Activated CD8-positive, alpha-beta memory T cell treated with anti-CD3 and anti-CD28 coated beads for 24 hours (primary cell): ENCODE results near the gene TAS2R39.
"Not testable (repeated sequence)": the region's sequence is repeated elsewhere in the genome, so short reads cannot be mapped to it uniquely, and the experiment has no call there.

Experiments
- DNase-seq: peaks from one replicate; pipeline ENCODE4 v3.0.0-alpha.2; 2020

The TAS2R39 gene

DNA sequence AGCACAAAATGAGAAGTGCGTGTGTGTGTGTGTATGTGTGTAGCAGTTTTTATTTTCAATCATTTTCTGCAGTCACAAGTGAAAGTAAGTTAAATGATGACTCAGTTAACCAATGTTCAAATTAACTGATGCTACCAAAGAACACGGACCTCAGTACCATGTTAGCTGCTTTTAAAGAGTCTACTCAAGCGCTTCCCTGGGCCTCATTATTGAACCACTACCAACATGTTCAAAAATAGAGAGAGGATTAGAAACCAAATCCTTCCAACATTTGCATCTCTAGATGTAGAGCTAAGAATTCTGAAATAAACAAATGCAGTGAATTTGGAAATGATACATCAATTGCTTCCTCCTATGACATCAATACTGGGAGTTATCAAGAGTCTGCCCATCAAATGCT, at the start of gene TAS2R39:
TSS of gene TAS2R39 (plus strand) at position 396 of the 400 bp plus-strand sequence. CDS start at position 396, 0 bp downstream.
- no peak for DNase-seq

DNA sequence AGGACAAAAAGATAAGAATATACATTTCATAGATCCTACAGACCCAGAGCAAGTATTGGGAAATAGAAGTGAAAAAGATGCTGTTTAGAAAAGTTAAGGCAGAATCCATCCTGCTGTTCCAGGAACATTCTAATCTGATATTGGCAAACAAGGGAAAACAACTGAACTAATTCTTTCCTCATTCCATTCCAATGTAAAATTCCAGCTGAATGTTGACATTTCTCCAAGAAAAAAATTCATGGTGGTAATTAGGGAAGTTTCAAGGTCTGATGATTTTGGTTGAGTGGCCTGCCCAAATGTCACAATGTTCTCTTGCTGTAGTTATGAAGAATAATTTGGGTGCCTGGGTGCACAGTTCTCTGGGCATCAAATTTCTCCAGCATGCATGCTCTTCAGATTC, 36.1 kb upstream of the TAS2R39 start:
- DNase-seq: no peak

DNA sequence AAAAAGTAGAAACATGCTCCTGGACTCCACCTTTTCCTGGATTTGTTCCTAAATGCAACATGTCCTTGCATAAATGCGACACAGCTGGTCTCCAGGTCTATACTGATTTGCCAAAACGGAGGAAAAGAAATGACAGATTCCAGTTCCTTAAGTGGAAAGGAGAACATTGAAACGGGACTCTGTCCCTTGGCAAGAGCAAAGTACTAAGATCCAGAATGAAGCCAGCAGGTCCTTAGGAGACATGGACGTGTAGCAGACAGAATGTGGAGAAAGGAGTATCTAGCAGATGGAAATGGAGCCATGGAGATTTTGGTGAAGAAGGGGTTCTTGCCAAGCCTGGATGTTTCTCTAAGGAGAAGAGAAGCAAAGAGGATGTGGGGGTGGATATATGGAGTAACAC, 35.2 kb upstream of the TAS2R39 start:
- DNase-seq: no peak

DNA sequence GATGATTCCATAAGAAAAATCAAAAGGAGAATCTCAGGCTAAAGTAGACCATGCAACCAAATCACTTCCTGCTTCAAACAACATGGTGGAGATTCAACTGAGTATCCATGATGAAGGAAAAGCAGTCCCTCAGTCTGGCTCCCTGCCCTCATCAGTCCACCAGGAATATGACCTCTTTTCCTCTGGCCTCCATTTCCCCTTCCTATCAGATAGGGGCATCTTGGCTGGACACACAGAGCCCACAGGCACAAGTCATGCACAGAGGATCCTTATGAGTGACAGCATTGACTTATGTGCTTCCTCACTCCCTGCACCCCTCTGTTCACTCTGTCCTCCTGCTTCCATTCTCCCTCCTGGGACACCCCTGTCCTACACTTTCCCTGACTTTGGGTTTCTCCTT, 34.6 kb upstream of the TAS2R39 start:
- DNase-seq: no peak

DNA sequence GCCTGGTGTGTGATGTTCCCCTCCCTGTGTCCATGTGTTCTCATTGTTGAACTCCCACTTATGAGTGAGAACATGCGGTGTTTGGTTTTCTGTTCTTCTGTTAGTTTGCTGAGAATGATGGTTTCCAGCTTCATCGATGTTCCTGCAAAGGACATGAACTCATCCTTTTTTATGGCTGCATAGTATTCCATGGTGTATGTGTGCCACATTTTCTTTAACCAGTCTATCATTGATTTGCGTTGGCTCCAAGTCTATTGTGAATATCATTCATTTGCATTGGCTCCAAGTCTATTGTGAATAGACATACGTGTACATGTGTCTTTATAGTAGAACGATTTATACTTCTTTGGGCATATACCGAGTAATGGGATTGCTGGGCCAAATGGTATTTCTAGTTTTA, 32.5 kb upstream of the TAS2R39 start:
- DNase-seq: not testable (repeated sequence)

DNA sequence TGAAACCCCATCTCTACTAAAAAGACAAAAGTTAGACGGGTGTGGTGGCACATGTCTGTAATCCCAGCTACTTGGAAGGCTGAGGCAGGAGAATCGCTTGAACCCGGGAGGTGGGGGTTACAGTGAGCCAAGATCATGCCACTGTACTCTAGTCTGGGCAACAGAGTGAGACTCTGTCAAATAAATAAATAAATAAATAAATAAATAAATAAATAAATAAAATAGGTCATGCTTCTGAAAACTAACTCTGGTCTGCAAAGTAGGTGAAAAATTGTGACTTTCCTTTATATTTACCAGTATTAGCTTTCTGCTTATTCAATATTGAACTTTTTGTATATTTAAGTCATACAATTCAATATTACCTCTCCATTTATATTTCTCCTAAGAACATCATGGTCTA, 24.6 kb upstream of the TAS2R39 start:
- not testable (repeated sequence) for DNase-seq

DNA sequence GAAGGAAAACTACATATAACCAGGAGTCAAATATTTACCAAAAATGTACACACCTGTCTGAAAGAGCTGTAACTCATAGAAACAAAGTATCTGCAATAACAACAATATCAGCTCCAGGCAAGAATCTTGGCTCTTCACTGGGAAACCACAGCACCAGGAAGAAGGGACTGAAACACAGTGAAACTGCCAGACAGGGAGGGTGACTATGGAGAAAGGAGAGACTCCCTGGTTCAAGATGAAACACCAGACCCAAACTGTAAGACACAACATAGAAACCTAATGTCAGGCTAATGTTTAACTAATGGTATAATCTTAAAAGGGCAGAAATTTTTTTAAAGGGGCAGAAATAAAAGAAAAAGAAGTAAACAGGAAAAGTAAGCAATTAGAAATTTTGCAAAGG, 11.5 kb upstream of the TAS2R39 start:
- no peak for DNase-seq

DNA sequence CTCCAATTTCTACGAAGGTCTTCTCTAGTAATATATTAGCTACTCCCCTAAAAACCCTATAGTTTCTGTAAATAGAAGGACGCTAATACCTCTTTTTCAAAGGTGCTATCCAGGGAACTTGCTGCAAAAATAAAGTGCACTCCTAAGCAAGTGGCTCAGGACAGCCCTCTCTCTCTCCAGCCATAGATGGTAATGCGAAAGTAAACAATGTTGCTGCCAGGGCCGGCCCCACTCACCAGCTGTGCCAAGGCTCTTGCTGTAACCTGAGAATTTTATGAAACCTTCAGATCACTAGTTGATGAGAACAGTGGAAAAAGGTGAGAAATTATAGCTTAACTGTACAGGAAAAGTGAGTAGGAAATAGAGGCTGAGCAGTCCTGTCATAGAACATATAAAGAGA, 10.9 kb upstream of the TAS2R39 start:
- no peak for DNase-seq

DNA sequence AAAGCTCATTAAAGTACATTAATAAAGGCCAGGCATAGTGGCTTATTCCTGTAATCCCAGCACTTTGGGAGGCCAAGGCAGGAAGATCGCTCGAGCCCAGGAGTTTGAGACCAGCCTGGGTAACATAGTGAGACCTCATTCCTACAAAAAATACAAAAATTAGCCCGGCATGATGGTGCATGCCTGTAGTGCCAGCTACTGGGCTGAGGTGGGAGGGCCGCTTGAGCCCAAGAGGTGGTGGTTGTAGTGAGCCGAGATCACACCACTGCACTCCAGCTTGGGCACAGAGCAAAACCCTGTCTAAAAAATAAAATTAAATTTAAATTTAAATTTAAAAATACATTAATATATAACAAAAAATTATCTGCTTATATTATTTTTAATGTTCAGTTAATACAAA, 7.1 kb upstream of the TAS2R39 start:
- DNase-seq: no peak

DNA sequence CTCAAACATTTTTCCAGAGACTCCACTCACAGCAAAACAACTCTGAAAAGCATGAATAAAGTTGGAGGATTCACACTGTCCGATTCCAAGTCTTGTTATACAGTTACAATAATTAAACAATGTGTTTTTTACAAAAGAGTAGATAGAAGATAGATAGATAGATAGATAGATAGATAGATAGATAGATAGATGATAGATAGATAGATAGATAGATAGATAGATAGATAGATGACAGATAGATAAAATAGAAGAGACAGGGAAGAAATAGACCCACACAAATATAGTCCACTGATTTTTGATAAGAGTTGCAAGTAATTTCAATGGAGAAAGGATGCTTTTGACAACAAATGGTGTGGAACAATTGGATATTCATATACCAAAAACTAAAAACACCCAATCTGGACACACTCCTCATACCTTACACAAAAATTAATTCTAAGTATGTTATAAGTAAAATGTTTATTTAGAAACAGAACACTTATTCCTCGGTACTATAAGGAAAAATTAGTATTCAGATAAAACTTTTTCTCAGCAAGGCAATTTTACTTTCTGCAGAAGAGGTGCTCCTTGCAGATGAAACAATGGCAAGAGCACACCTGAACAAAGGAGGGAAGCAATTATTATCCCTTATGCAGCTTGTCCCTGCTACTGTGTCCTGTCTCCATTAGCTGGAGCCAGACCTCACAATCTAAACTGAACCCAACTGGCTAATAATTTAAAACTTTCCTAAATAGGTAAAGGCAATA, 5.7 kb upstream of the TAS2R39 start:
- DNase-seq: no peak

DNA sequence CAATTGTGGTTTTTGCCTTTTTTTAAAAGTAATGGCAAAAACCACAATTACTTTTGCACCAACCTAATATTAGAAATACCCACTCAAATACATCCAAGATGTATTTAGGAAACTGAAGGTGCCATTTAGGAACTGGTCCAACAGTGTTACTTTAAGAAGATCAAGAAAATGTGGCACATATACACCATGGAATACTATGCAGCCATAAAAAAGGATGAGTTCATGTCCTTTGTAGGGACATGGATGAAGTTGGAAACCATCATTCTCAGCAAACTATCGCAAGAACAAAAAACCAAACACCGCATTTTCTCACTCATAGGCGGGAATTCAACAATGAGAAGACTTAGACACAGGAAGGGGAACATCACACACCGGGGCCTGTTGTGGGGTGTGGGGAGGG, 2.4 kb upstream of the TAS2R39 start:
- DNase-seq: not testable (repeated sequence)

DNA sequence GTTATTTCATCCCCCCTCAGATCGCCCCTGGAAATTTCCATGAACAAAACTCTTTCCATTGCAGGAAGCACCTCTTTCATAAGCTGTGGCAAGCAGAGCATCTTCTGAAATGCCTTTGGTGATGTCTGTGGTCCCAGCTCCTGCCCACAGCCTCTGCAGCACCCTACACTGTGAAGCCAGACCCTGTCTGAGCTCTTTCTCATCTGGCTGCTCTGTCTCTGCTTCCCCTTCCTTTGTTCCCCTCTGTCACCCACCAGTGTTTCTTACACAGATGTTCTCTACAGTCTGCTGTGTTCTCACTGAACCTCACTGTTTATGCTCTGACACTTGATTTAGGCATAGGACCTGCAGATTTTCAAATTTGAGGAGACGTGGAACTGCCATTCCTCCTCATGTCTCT, 1.9 kb upstream of the TAS2R39 start:
- DNase-seq: no peak

DNA sequence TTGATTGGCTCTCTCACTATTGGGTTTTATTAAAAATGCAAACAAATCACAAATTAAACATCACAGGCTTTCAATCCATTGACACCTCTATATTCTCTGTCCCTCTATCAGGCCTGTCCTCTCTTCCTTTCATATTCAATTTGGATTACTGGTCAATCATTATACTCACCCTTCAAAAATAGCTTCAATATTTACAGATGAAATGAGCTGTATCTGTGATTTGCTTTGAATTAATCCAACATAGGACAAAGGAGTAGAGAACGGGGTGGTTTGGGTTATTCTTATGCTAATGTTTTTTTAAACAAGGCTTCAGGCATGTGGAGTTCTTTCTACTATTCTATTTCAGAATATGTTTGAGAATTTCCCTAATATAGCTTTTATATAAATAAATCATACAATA, 2.3 kb downstream of the TAS2R39 start:
- no peak for DNase-seq

DNA sequence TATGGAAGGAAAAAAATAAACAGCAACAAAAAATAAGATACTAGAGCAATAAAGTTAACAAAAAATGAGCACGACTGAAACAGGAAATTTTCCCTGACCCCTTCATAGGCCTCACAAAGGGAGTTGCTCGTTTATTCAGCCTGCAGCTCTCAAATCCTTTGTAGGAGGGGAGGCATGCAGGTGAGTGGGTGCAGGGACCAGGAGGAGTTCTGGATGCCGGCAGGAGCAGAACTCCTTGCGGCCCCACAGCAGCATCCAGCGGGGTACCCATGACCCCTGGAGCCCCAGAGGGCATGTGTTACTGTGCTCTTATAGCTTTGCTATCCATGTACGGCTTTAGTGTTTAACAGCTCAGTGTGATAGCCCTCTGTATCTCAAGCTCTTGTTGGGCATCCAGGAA, 5.8 kb downstream of the TAS2R39 start:
- no peak for DNase-seq

DNA sequence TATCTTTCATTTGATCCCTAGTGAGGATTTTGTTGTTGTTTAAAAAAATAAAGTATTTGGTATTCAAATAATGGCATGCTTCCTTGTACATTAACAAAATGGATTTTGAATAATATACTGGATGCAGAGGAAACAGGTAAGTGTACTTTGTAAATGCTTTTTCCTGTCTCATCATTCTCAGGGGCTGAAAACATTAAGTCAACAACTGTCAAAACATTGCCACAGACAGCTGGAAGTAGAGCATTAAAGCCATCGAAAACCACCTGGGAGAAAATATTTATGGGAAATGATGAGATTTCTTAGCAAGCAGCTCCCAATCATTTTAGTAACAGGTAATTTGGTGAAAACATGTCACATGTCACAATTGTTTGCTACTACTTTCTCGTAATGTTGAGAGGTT, 10.7 kb downstream of the TAS2R39 start:
- no peak for DNase-seq

DNA sequence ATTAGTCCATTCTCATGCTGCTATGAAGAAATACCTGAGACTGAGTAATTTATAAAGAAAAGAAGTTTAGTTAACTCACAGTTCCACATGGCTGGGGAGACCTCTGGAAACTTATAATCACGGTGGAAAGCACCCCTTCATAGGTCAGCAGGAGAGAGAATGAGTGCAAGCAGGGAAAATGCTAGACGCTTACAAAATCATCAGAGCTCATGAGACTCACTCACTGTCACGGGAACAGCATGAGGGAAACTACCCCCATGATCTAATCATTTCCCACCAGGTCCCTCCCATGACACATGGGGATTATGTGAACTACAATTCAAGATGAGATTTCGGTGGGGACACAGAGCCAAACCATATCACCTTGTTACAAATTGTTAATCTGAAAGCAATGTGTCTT, 15.8 kb downstream of the TAS2R39 start:
- DNase-seq: no peak

DNA sequence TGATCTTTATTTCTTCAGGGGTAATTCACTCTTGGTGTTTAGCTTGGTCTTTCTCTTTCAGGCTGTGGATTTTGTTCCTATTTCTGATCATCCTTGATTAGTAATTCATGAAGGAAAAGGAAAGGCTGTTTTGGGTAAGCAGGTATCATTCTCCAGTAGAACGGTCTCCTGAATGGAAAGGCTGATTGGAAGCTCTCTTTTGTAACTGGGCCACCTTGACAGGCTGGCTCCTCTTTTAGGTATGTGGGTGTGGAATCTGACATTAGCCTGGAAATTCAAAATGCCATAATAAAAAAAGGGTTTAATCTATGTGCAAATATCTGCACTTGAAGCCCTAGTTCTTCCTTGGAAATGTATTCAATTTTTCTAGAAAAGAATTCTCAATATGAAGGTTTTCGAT, 18.9 kb downstream of the TAS2R39 start:
- DNase-seq: no peak

DNA sequence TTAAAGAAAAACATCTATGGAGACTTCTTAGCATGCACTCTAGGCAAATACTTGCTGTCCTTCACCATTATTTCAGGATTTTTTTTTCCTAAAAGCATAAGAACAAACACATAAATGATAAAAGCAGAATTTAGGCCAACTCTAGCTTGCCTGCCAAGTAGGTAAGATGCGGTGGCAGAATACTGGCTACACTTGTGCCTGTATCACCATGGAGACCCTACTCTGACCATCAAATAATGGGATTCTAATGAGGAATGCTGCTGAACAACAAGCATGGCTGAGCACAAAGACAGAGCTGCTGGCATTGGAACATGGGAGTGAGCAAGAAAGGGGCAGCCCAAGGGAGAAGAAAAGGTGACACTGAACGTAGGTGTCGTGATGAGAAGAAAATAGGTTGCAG, 20.2 kb downstream of the TAS2R39 start:
- DNase-seq: no peak

DNA sequence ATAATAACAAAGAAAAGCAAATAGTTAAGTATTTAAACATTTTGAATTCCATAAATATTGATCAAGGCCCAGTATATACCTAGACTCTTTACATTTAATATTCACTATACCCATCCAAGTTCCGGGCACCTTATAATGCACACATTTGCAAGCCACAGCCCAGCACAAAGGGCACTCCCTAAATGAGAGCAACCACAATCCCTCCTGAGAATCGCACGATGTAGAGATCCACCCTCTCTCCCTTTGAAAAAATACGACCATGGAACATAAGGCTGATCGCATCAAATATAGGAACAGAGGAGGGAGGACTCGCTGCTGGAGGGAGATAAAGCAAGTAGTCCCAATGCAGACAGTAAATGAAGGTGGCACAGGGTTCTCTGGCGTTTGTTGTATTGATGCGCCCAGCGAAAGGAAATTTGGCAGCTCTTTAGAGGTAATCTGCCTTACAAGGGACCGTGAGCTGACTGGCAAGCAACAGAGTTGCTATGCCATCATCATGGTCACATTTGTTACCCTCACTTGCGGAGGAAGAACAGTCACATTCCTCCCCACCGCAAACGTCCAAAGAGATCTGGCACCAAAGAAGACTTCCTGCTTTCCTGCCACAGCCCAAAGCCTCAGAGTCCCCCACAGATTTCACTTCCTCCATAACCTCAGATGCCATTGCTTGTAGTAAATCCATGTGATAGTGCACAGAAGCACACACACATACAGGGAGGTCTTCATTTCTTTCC, 22.5 kb downstream of the TAS2R39 start:
- no peak for DNase-seq

DNA sequence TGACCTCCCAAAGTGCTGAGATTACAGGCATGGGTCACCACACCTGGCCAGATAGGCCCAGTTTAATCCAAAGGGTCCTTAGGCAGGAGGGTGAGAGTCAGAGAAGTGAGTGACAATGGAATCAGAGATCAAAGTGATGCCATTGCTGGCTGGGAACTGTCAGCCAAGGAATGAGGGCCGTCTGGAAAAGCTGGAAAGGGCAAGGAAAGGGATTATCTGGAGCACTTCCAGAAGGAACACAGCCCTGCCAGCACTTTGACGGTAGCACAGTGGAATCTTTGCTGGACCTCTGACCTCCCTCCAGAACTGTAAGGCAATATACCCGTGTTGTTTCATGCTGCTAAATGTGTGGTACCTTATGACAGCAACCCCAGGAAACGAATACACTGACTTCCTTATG, 27.3 kb downstream of the TAS2R39 start:
- DNase-seq: no peak

DNA sequence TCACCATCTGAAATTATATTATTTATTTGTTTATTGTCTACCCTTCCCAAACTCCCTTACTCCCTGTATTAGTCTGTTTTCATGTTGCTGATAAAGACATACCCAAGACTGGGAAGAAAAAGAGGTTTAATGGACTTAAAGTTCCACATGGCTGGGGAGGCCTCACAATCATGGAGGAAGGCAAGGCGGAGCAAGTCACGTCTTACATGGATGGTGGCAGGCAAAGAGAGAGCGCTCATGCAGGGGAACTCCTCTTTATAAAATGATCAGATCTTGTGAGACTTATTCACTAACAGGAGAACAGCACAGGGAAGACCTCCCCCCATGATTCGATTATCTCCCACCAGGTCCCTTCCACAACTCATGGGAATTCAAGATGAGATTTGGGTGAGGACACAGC, 30.3 kb downstream of the TAS2R39 start:
- not testable (repeated sequence) for DNase-seq

DNA sequence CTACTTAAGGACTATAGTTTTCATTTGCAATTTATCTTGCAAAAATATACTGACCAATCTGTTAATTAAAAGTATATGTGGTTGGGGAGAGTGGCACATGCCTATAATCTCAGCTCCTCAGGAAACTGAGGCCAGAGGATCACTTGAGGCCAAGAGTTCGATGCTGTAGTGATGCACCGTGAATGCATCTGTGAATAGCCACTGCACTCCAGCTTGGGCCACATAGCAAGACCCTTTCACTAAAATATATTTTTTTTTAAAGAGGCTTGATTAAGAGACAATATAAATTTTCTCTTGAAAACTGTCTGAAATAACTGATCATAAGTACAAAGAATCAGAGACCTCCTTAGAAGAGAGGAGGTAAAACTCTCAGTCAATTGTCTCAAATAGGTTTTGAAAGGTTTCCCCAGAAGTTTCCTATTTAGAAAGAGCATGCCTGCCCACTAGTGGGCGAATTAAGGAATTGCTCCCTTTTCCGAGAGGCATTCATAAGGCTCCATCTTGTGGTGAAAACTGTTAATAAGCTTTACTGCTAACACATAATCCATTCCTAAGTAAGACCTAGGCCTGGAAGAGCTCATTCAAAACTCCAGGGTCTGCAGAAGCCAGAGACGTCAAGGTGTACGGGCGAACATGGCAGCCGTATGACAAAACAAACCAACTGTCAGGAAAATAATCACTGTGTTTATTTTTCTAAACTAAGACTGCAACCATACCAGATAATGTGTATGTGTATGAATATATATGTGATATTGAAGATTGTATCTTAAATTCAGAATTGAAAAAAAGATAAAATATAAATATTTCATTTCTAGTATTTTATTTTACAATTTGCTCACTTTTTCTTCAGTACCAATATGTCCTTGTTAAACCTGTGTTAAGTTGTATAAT, 31.8 kb downstream of the TAS2R39 start:
- peak; percentile 70 for DNase-seq

DNA sequence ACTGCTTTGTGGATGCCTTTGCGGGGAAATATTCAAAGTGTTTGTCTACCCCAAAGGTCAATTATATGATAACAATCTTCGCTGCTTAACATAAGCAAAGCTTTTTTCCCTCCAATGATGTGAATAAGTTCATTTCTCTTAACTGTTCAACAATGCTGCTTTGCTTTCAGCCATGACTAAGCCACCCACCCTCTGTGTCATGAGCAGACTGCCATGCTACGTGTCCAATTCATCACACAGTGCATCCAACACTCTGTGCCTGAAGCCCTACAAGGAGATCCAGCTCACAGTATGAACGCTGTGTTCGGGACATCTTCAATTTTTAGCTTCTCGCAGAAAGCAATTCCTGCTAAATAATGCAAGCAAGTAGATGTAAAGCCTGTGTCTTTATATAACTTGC, 32.9 kb downstream of the TAS2R39 start:
- DNase-seq: no peak

DNA sequence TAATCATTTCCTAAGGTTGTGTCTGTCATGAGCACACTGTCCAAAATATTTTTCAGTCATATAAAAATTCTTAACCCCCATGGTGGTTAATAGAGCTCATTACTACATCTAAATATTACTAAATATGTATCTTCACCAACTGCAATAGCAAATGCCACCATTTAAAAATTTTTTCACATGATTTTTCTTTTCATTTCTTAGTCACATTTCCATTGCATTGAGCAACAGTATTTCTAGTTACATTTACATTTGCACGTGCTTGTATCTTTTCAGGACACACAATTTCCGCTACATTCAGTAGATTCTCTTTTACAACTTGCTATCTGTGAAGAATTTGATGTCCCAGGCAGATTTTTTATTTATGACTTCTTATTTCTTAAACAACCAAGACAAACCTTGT, 33.5 kb downstream of the TAS2R39 start:
- no peak for DNase-seq
